Stimulated activated CD4-positive, alpha-beta T cell treated with anti-CD3 and anti-CD28 coated beads, Interleukin-2, amount 100 ng/mL, for 4 hours (primary cell): ENCODE data around the gene GALNT13.

Source experiments
- DNase-seq: peaks from one replicate; pipeline ENCODE4 v3.0.0-alpha.2; 2020; ENCODE audit warnings: low read depth

GALNT13 gene

DNA sequence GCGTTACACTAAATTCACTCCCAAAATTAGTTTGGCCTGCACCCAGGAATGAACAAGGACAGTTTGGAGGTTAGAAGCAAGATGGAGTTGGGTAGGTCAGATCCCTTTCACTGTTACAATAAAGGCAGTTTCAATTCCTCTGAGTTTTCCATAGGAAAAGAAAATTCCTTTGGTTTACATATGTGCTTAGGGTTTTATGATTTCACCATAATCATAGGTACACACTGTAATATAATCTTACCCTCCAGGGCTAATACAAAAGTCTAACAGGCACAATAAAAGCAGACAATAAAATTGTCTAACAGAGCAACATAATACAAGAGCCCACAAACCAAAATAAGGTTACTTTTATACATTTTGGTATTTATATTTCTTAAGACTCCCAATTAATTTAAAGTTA lies 435.3 kb downstream of the GALNT13 start:
- DNase-seq = no peak

DNA sequence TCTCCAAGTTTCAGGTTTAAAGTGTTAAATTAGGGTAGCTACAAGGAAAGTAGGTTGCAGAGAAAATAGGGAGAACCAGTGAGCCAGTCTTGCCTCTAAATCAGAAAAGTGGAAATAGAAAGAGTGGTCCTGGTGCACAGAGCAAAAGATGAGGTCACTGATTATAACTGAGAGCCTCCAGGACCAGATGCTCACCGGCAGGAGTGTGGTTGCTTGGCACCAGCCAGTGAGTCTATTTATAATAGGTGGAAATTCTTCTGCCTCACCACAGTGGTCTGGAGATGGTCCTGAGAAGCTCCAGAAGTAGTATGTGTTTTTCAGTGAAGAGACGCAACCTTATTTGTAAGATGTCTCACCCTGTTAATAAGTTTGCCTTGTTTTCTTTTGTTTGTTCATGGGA lies 452.9 kb downstream of the GALNT13 start:
- no peak for DNase-seq

- no peak for DNase-seq
These were observed 457.8 kb downstream of the GALNT13 start for GRCh38 chr2:154329510-154329909.

DNA sequence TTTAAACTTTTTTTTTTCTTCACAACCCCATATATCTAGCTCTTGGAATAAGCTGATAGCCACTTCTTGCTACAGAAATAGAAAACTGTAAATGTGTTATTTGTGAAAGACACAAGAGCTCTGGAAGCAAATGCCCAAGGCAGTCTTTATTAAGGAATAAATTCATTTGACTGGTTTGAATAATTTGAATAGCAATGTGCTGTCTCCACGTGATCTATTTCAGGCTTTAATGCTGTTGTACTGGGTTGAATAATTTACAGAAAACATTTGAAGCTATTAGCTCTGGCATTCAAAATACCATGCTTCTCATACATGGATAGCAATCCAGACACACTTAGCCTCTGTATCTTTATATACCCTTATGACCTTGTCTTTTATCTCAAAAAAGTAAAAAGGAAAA lies 460.1 kb downstream of the GALNT13 start:
- DNase-seq = no peak

GRCh38 chr2:154336201-154336600 lies 464.5 kb downstream of the GALNT13 start:
- no peak for DNase-seq

GRCh38 chr2:154338352-154338967 lies 466.7 kb downstream of the GALNT13 start:
- no peak for DNase-seq

GRCh38 chr2:154343282-154343681 lies 471.6 kb downstream of the GALNT13 start:
- DNase-seq = no peak

DNA sequence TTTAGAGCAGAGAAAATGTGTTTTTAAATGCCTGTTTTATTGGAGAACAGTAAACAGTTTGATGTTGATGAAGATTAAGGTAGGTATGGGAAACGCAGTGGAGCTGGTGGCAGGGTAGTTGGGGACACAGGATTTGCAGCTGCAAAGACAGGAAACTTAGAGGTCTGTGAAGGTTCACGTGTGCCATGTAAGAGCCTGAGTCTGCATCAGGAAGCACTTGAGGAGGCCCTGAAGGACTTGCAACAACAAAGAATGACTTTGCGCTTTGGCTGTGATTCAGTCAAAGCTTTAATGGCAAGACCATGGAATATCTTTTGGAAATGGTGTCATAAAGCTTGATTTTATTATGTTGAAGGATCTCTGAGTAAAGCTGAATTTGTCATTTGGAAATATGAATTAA lies 479.2 kb downstream of the GALNT13 start:
- DNase-seq = no peak

DNA sequence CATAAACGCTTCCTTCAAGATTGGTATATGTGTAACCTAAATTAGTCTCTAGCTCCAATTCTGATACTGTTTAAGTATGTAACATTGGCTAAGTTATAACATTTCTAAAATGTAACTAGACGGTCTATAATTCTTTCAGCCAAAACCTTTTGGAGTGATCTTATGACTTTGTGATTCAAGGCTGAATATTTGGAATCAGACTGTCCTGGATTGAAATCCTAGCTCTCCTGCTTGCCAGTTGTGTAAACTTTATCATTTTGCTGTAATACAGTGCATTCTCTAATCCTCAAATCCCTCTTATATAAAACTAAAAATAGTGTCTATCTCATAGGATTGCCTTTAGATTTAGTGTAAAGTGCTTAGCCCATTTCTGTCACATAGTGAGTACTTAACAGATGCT lies 489.6 kb downstream of the GALNT13 start:
- no peak for DNase-seq

DNA sequence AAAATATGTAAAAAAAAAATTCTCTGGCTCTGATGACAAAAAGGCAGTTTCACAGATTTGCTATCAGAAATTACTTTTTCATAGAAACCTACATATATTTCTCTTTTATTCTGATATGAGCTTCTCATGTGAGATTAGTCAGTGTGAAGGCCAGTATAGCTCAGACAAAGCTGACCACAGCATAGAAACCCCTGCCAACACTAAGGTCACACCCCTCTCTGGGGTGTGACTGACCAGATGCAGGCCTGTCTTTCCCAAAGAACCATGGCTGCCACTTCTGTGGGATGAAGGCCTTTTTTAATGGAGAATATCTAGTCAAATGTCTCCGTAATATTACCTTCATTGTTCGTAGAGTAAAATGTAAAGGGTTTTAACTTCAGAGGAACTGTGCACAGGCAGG lies 496.4 kb downstream of the GALNT13 start:
- no peak for DNase-seq

GRCh38 chr2:154370873-154371272 lies 499.2 kb downstream of the GALNT13 start:
- DNase-seq = no peak

- DNase-seq = no peak
These were observed 502.7 kb downstream of the GALNT13 start for GRCh38 chr2:154374416-154374815.

DNA sequence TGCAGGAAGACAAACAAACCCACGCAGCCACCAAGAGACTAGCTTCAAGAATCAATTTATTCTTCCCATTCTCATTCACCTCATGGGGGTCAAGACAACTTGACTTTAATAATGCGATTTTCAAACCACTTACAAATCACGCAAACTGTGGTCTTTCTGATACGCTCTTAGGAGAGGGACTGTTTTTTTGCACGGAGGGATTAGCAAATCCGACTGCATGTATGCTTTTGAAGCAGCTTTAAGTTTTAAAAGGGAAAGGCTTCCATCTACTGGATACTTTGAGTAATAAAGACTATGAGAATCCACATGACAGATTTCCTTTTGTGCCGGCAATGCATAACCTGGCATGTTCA lies 503.8 kb downstream of the GALNT13 start:
- no peak for DNase-seq

DNA sequence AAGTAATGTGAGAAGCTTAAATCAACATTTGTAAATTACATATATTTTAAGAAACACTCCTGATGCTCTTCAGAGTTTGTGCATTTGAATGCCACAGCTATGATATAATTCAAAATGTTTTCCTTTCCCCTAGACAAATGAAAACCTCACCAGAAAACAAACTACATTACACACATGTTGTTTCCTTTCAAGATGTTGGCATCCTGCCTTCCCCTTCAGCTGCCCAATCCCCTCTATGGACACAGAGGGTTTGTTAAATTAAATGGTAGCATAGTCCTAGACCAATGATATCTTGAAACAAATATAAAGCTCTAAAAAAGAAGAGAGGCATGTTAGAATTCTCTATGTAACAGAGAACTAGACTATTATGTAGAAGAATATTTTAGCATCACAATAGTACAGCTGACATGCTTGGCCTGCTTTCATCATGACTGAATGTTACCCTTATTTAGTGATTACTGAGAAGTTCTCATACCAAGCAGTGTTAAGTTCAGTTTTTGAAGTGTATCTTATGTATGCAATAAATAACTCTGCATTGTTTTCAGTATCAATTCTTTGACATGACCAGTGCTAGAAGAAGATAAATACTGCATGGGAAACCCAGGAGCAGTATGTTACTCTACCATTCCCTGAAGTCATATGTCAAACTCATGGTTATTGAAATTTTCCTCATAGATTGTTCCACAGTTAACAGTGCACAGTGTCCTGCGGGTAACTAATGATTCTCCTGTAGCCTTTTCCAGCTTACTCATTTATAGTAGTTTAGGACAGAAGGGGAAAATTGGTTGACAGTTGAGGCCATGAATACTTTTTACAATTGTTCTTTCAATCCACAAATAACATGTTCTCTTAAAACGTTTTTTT lies 510.4 kb downstream of the GALNT13 start:
- no peak for DNase-seq

DNA sequence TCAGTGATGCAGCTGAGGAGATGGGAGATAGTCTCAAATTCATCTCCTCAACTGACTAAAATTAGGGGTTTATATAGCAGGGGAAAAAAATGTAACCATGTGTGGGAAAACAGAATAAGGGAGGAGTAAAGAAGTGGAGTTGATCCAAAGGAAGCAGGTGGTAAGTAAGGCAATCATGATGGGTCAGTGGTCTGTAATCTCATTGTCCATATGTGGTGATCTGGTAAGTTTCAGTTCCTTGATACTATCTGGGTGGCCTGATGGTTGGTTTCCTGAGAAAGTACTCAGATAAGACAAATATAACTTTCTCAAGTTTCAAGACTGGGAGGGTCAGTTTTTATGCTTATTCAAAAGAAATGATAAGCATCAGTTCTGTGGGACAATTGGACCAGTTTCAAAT lies 514.5 kb downstream of the GALNT13 start:
- no peak for DNase-seq

DNA sequence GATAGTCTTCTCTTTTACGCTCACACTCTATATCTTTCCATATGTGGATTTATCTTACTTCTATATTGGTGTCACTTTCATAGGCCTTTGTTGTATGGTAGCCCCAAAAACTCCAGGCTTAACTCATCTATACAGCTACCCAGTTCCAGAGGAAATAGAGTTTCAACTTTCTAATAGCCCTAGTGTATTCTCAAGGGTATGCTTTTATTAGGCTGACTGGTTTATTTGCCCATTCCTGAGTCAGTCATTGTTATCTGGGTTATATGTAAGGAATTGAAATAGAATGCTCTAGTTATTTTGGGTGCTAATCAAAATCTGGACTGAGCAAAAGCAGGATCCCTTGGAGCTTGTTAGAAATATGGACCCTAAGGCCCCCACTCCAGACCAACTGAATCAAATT lies 519.3 kb downstream of the GALNT13 start:
- DNase-seq = no peak

DNA sequence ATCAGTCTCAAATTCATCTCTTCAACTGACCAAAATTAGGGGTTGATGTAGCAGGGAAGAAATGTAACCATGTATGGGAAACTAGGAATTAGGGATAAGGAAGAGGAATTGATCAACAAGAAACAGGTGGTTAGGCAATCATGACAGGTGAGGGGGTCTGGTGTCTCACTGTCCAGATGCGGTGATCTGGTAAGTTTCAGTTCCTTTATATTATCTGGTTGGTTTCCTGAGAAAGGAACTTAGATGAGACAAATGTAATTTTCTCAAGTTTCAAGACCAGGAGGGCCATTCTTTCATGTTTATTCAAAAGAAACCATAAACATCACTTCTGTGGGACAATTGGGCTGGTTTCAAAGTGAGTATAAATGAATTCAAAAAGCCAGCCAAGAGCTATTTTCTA lies 520.5 kb downstream of the GALNT13 start:
- no peak for DNase-seq

GRCh38 chr2:154394600-154394999 lies 522.9 kb downstream of the GALNT13 start:
- no peak for DNase-seq

- DNase-seq = no peak
These were observed 529.0 kb downstream of the GALNT13 start for GRCh38 chr2:154400563-154401290.

DNA sequence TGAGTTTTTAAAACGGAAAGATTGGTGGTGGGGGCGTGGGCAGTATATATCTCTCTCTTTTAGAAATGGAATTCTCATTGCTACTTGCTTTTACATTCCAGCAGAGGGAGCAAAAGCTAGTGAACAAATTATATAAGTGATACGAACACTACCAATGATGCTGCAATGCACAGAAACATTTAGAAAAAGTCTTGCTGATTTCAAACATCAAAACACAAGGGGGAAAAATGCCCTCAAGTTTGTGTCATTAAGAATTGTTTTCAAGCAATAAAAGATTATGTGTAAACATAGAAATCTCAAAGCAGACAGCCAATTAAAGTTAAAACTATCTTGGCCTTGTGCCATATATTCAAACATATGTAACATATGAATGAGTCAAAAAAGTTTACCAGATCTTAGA lies 530.5 kb downstream of the GALNT13 start:
- no peak for DNase-seq

DNA sequence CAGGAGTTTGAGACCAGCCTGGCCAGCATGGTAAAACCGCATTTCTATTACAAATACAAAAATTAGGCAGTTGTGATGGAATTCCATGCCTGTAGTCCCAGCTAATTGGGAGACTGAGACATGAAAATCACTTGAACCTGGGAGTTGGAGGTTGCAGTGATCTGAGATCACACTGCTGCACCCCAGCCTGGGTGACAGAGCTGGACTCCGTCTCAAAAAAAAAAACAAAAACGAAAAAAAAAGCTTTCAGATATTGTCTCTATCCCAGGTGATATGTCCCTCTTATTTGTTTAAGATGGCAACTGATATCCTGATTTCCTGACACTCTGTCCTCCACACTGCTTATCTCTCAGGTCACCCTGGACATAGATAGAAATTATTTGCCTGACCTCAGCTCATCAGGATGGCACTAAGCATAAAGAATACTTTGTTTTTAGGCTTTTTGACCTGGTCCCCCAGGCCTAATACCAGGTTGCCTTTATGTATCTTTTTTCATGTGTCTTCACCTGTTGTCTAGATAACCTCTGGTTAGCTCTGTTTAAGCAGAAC lies 531.6 kb downstream of the GALNT13 start:
- DNase-seq = no peak

DNA sequence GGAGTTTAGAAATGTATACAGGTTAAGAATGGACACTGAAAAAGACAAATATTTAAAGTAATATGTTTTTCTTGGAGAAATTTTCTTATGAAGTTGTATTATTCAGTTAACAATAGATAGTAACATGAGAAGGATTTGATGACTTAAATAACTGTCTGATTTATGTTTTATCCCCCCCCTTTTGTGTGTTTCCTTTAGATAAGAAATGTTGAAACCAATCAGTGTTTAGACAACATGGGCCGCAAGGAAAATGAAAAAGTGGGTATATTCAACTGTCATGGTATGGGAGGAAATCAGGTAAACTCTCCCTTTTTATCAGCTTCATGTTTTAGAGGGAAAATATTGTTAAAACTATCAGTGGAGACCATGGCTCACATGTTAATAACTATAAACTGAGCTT lies 537.1 kb downstream of the GALNT13 start:
- DNase-seq = no peak

DNA sequence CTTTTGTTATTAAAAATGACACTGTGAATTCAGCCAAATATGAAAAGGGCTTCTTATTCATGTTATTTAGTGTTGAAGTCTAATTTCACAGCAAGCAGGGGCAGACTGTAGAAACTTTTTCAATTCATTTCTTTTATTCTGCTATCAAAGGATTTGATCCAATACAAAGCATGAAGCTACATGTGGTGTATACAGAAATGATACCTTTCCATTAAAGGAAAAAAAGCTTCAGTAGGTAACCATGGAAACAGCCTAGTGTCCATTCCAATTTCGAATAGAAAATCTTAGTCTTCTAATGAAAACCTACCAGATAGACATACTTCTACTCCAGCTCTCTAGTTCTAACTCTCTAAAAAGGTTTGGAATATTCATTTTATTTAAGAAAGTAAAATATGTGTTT lies 550.5 kb downstream of the GALNT13 start:
- DNase-seq = no peak
